ENCODE measurements around the gene SNAP29.
A peak's percentile ranks its signal among the peaks of the same experiment; 100 is the strongest.

Gene SNAP29

DNA sequence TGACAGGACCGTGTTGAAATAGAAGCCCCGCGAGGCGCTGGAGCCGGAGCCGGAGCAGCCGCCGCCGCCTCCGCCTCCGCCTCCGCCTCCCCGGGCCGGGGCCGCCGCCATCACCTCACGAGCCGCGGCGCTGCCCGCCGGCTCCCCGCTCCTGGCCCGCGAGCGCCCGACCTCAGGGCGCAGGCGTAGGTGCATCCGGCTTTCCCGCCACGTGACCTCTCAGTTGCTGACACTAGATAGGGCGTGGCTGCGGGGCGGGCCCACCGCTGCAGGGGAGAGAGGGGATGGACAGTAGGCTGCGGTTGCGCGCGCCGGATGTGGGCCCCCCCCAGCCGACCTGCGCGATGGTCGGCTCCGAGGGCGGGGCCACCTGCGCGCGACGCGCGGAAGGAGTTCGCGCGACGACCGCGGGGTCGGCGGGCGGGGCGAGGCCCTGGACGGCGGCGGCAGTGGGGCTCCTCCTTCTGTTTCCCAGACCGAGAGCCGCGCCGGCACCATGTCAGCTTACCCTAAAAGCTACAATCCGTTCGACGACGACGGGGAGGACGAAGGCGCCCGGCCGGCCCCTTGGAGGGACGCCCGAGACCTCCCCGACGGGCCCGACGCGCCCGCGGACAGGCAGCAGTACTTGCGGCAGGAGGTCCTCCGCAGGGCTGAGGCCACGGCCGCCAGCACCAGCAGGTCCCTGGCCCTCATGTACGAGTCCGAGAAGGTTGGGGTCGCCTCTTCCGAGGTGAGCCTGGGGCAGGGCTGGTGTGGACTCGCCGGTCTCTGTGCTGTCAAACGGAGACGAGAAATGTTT, at the start of gene SNAP29, which contains the start of gene PI4KA:
Gene SNAP29 (plus strand): TSS at position 393 of the 802 bp plus-strand sequence. CDS start 104 bp downstream, at position 497.
Gene PI4KA (minus strand): TSS at position 197 of the 802 bp plus-strand sequence. CDS start 86 bp downstream, at position 111.
- Histone ChIP-seq H3K4me1 (ENCODE audit: insufficient read depth, poor library complexity, severe bottlenecking) (peaks cover 2% of the 10 kb centered on the region), H3K27me3 (ENCODE audit: insufficient read depth, poor library complexity, severe bottlenecking) (no peaks in the 10 kb centered on the region), H3K27ac (ENCODE audit: poor library complexity, severe bottlenecking) (peak within 1 kb of the TSS; percentile 23), H3K4me3 (ENCODE audit: severe bottlenecking) (peak within 1 kb of the TSS; percentile 82), H3K9me3 (ENCODE audit: severe bottlenecking) (no peaks in the 10 kb centered on the region), H3K36me3 (ENCODE audit: low read depth) (no peaks in the 10 kb centered on the region)
- TF ChIP-seq, protein P1, sequence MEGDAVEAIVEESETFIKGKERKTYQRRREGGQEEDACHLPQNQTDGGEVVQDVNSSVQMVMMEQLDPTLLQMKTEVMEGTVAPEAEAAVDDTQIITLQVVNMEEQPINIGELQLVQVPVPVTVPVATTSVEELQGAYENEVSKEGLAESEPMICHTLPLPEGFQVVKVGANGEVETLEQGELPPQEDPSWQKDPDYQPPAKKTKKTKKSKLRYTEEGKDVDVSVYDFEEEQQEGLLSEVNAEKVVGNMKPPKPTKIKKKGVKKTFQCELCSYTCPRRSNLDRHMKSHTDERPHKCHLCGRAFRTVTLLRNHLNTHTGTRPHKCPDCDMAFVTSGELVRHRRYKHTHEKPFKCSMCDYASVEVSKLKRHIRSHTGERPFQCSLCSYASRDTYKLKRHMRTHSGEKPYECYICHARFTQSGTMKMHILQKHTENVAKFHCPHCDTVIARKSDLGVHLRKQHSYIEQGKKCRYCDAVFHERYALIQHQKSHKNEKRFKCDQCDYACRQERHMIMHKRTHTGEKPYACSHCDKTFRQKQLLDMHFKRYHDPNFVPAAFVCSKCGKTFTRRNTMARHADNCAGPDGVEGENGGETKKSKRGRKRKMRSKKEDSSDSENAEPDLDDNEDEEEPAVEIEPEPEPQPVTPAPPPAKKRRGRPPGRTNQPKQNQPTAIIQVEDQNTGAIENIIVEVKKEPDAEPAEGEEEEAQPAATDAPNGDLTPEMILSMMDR (IDR thresholded peaks at IDR 0.05; ENCODE audit: poor library complexity, severe bottlenecking) = no peak
- ATAC-seq (ENCODE audit: low read depth) = peak; percentile 86
- DNase-seq (ENCODE audit: low spot score) = peak; percentile 99

DNA sequence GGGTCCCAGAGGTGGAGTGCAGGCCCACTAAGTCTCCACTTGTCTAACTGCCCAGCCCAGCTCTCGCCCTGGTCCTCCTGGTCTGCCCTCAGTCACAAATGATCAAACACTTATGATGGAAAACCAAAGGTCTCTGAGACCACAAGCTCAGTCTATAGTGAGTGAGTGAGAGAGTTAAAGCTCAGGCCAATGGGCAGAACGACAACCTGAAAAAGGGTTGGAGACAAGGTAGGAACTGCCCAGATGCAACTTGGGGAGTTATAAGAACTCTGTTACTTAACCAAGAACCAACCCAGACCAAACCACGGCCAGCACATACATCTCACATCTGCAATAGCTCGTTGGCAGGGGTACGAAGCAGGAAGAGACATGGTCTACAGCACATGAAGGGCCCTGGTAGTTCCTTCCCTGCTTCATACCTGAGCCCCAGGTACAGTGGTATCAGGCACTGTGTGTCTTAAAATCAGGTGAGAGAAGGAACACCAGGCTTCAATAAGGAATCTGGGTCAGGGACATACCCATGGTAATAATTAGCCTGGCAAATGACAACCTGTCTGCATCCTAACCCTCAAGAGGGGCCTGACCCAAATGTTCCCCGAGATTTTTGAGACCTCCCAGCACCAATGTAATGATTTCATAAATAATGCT, 49.1 kb upstream of the SNAP29 start:
- TF ChIP-seq, protein P1 (IDR thresholded peaks at IDR 0.05; ENCODE audit: poor library complexity, severe bottlenecking) = no peak
- H3K27ac ChIP-seq (ENCODE audit: poor library complexity, severe bottlenecking) = no peak overlapping the region
- H3K4me1 ChIP-seq (ENCODE audit: insufficient read depth, poor library complexity, severe bottlenecking) = no peaks in the 10 kb centered on the region
- DNase-seq (ENCODE audit: low spot score) (no peak), ATAC-seq (ENCODE audit: low read depth) (no peak)
- H3K9me3 ChIP-seq (ENCODE audit: severe bottlenecking) = no peaks in the 10 kb centered on the region
- H3K27me3 ChIP-seq (ENCODE audit: insufficient read depth, poor library complexity, severe bottlenecking) = no peaks in the 10 kb centered on the region
- no peak overlapping the region for H3K4me3 ChIP-seq (ENCODE audit: severe bottlenecking)
- H3K36me3 ChIP-seq (ENCODE audit: low read depth) = peaks cover 40% of the 10 kb centered on the region

DNA sequence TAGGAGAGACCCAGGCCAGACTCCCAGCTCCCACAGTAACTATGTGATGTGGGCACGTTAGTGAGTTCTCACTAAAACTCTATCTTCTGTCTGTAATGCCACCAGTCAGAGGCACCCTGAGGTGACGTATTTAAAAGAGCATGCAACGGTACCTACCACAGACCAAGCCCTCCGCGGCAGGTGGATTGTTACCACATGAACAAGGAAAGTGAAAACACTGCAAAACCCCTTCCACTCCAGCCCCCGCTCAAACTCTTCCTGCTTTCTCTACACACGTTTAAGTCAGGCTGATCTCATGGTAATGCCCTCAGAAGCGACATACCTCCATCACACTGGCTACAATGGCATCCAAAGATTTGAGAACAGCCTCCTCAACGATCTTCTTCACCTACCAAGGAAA, 48.2 kb upstream of the SNAP29 start:
- no peak overlapping the region for H3K27ac ChIP-seq (ENCODE audit: poor library complexity, severe bottlenecking)
- no peak for ATAC-seq (ENCODE audit: low read depth)
- peaks cover 39% of the 10 kb centered on the region for H3K36me3 ChIP-seq (ENCODE audit: low read depth)
- H3K9me3 ChIP-seq (ENCODE audit: severe bottlenecking) = no peaks in the 10 kb centered on the region
- TF ChIP-seq, protein P1 (IDR thresholded peaks at IDR 0.05; ENCODE audit: poor library complexity, severe bottlenecking) = no peak
- no peak for DNase-seq (ENCODE audit: low spot score)
- H3K4me1 ChIP-seq (ENCODE audit: insufficient read depth, poor library complexity, severe bottlenecking) = no peaks in the 10 kb centered on the region
- no peaks in the 10 kb centered on the region for H3K27me3 ChIP-seq (ENCODE audit: insufficient read depth, poor library complexity, severe bottlenecking)
- no peak overlapping the region for H3K4me3 ChIP-seq (ENCODE audit: severe bottlenecking)

DNA sequence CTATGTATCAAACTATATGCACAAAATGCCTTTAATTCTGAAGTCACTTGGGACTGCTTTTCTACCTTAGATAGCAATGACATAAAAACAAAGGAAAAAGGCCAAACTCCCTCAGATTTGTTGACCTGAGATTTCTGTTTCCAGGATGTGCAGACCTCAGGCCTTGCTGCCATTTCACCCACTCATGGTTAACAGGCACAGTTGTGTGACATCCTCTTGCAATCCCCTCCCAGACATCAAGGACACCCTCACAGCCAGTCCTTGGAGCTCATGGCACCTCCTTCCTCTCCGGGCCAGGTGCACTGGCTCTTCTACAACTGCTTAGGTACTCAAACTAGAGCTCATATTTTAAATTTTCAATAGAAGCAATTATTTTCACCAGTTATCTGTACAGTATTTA, 47.6 kb upstream of the SNAP29 start:
- ATAC-seq (ENCODE audit: low read depth) = no peak
- H3K4me3 ChIP-seq (ENCODE audit: severe bottlenecking) = no peak overlapping the region
- no peaks in the 10 kb centered on the region for H3K4me1 ChIP-seq (ENCODE audit: insufficient read depth, poor library complexity, severe bottlenecking)
- no peak for DNase-seq (ENCODE audit: low spot score)
- no peak overlapping the region for H3K27ac ChIP-seq (ENCODE audit: poor library complexity, severe bottlenecking)
- TF ChIP-seq, protein P1 (IDR thresholded peaks at IDR 0.05; ENCODE audit: poor library complexity, severe bottlenecking) = no peak
- H3K36me3 ChIP-seq (ENCODE audit: low read depth) = peaks cover 35% of the 10 kb centered on the region
- no peaks in the 10 kb centered on the region for H3K9me3 ChIP-seq (ENCODE audit: severe bottlenecking)
- H3K27me3 ChIP-seq (ENCODE audit: insufficient read depth, poor library complexity, severe bottlenecking) = no peaks in the 10 kb centered on the region
